H1 (cell line): ENCODE results near the gene ACTR3C. TPM values are rescaled to one million over a fixed set of nuclear protein-coding genes. Genes with fewer than 3 reads are reported as not detected.

ENCODE experiments used
- CTCF ChIA-PET: fragments of 300-600 bp; sonication (Branson Sonifier 250); formaldehyde crosslinking; loops from one replicate; lab custom pipeline; 2021; ENCODE audit not compliant: partially characterized antibody; lab: Charles Lee
- POLR2A ChIA-PET: fragments of 300-600 bp; sonication (Branson Sonifier 250); formaldehyde crosslinking; loops from one replicate; lab custom pipeline; 2021; ENCODE audit warnings: inconsistent platforms; ENCODE audit not compliant: partially characterized antibody; lab: Charles Lee
- DNase-seq, 2 experiments: peaks; one replicate each; pipeline versions ENCODE4 v3.0.0 to v3.0.0-alpha.2; 2010 to 2022; ENCODE audit warnings: low spot score in 2 of 2, low read depth in 1 of 2, mixed read lengths in 1 of 2
- FAIRE-seq: peaks from 2 replicates; lab custom pipeline; 2011; peaks lifted over from hg19 to GRCh38; lab: Jason Lieb, UNC
- H2AFZ ChIP-seq: 2 replicates; pipeline ENCODE4 v1.8.1; 2012; ENCODE audit warnings: low read length, inconsistent platforms
- H2AK5ac ChIP-seq: 2 replicates; pipeline ENCODE4 v1.6.1; 2013; ENCODE audit warnings: low read depth, low read length
- H2BK120ac ChIP-seq: replicated peaks from 2 replicates; pipeline ENCODE3; 2013; ENCODE audit warnings: low read depth, low read length, inconsistent platforms
- H2BK12ac ChIP-seq: 2 replicates; pipeline ENCODE4 v1.6.1; 2013; ENCODE audit warnings: low read depth, low read length
- H2BK15ac ChIP-seq: 2 replicates; pipeline ENCODE4 v1.6.1; 2013; ENCODE audit warnings: low read length
- H2BK20ac ChIP-seq: 2 replicates; pipeline ENCODE4 v1.6.1; 2013; ENCODE audit warnings: low read length
- H2BK5ac ChIP-seq: 2 replicates; pipeline ENCODE4 v1.6.1; 2013; ENCODE audit warnings: low read depth, low read length
- H3K14ac ChIP-seq: 2 replicates; pipeline ENCODE4 v1.6.1; 2013; ENCODE audit warnings: inconsistent platforms; ENCODE audit not compliant: insufficient read length
- H3K18ac ChIP-seq: 2 replicates; pipeline ENCODE4 v1.6.1; 2013; ENCODE audit warnings: low read length; ENCODE audit errors: extremely low read depth
- H3K23ac ChIP-seq: 2 replicates; pipeline ENCODE4 v1.6.1; 2013; ENCODE audit warnings: inconsistent platforms; ENCODE audit not compliant: insufficient read length
- H3K23me2 ChIP-seq: 2 replicates; pipeline ENCODE4 v1.6.1; 2013; ENCODE audit warnings: low read depth, low read length
- H3K27ac ChIP-seq: 2 replicates; pipeline ENCODE4 v1.6.1; 2011; ENCODE audit warnings: low read depth, low read length, inconsistent platforms
- H3K27me3 ChIP-seq, 4 experiments: replicated peaks in 1 of 4; 1 replicate in 1 of 4; 2 replicates in 3 of 4; pipeline versions ENCODE4 v1.6.1 to v1.8.1; 2011 to 2013; ENCODE audit warnings: low read length in 3 of 4, mild to moderate bottlenecking in 3 of 4, inconsistent platforms in 2 of 4, mixed read lengths in 2 of 4, moderate library complexity in 1 of 4; ENCODE audit not compliant: control insufficient read depth in 3 of 4, insufficient read depth in 3 of 4; ENCODE audit errors: extremely low read depth in 1 of 4
- H3K36me3 ChIP-seq, 4 experiments: 2 replicates each; pipeline versions ENCODE4 v1.6.1 to v1.8.1; 2011 to 2013; ENCODE audit warnings: mild to moderate bottlenecking in 4 of 4, low read length in 3 of 4, moderate library complexity in 2 of 4, control low read depth in 1 of 4, inconsistent platforms in 1 of 4; ENCODE audit not compliant: insufficient read depth in 4 of 4, control insufficient read depth in 2 of 4
- H3K4ac ChIP-seq: replicated peaks from 2 replicates; pipeline ENCODE3; 2013; ENCODE audit warnings: low read length, low read depth, mixed read lengths, inconsistent platforms; ENCODE audit not compliant: insufficient read length
- H3K4me1 ChIP-seq, 4 experiments: replicated peaks in 1 of 4; 1 replicate in 1 of 4; 2 replicates in 3 of 4; pipeline versions ENCODE4 v1.6.1 to v1.8.1; 2011 to 2013; ENCODE audit warnings: low read length in 3 of 4, inconsistent platforms in 2 of 4, mixed read lengths in 1 of 4; ENCODE audit not compliant: insufficient read depth in 4 of 4, control insufficient read depth in 3 of 4
- H3K4me2 ChIP-seq, 2 experiments: 2 replicates each; pipeline versions ENCODE4 v1.6.1 to v1.8.1; 2011 to 2013; ENCODE audit warnings: low read depth in 2 of 2, low read length in 2 of 2, control low read depth in 1 of 2, inconsistent platforms in 1 of 2, mild to moderate bottlenecking in 1 of 2; ENCODE audit not compliant: insufficient read depth in 1 of 2
- H3K4me3 ChIP-seq, 4 experiments: fragments of 200-600, 300-600 bp in 1 of 4; sonication (generic), shearing (Covaris generic), sonication (Bioruptor Twin) in 1 of 4; 2 replicates each; pipeline versions ENCODE4 v1.5.1 to v1.8.1; 2011 to 2016; ENCODE audit warnings: low read length in 4 of 4, low read depth in 3 of 4, control low read depth in 2 of 4, inconsistent platforms in 2 of 4, mild to moderate bottlenecking in 2 of 4, mixed read lengths in 1 of 4, moderate library complexity in 1 of 4; ENCODE audit not compliant: insufficient read depth in 2 of 4; ENCODE audit errors: extremely low read depth in 1 of 4
- H3K56ac ChIP-seq: replicated peaks from 2 replicates; pipeline ENCODE3; 2013; ENCODE audit warnings: low read depth, mild to moderate bottlenecking, mixed read lengths, low read length, inconsistent platforms; ENCODE audit not compliant: insufficient read length
- H3K79me1 ChIP-seq: 2 replicates; pipeline ENCODE4 v1.6.1; 2013; ENCODE audit warnings: low read depth, low read length, control low read depth
- H3K79me2 ChIP-seq, 2 experiments: 2 replicates each; pipeline versions ENCODE4 v1.6.1 to v1.8.1; 2012 to 2013; ENCODE audit warnings: low read length in 2 of 2, mild to moderate bottlenecking in 2 of 2, inconsistent platforms in 1 of 2; ENCODE audit not compliant: insufficient read depth in 2 of 2, control insufficient read depth in 1 of 2
- H3K9ac ChIP-seq, 4 experiments: replicated peaks in 1 of 4; 1 replicate in 1 of 4; 2 replicates in 3 of 4; pipeline versions ENCODE4 v1.6.1 to v1.8.1; 2011 to 2013; ENCODE audit warnings: low read depth in 3 of 4, low read length in 3 of 4, control low read depth in 2 of 4, mild to moderate bottlenecking in 2 of 4, moderate library complexity in 2 of 4, inconsistent platforms in 1 of 4; ENCODE audit errors: extremely low read depth in 1 of 4
- H3K9me3 ChIP-seq, 2 experiments: 2 replicates each; pipeline versions ENCODE4 v1.6.1 to v1.8.1; 2012 to 2013; ENCODE audit warnings: mild to moderate bottlenecking in 2 of 2, moderate library complexity in 2 of 2, control low read depth in 1 of 2, inconsistent platforms in 1 of 2, low read depth in 1 of 2, low read length in 1 of 2, mixed read lengths in 1 of 2; ENCODE audit not compliant: insufficient read depth in 2 of 2
- H4K20me1 ChIP-seq, 2 experiments: replicated peaks in 1 of 2; 2 replicates each; pipeline versions ENCODE3 to v1.8.1; 2011 to 2013; ENCODE audit warnings: inconsistent platforms in 2 of 2, low read length in 2 of 2, mild to moderate bottlenecking in 1 of 2; ENCODE audit not compliant: insufficient read depth in 2 of 2, control insufficient read depth in 1 of 2
- H4K5ac ChIP-seq: 2 replicates; pipeline ENCODE4 v1.6.1; 2013; ENCODE audit warnings: low read length, low read depth, mixed read lengths, inconsistent platforms; ENCODE audit not compliant: insufficient read length
- H4K8ac ChIP-seq: 2 replicates; pipeline ENCODE4 v1.8.0; 2013; ENCODE audit warnings: mild to moderate bottlenecking, moderate library complexity, low read length, inconsistent platforms; ENCODE audit not compliant: insufficient read depth; ENCODE audit errors: extremely low read depth
- H4K91ac ChIP-seq: replicated peaks from 2 replicates; pipeline ENCODE3; 2013; ENCODE audit warnings: low read length, mixed read lengths, inconsistent platforms; ENCODE audit not compliant: insufficient read length
- HDAC2 ChIP-seq, 2 experiments: fragments of 300-600 bp in 1 of 2; sonication (generic) in 1 of 2; IDR thresholded peaks; 2 replicates each; pipeline ENCODE4 v1.6.1; 2011 to 2012; ENCODE audit warnings: low read depth in 2 of 2, low read length in 2 of 2, mild to moderate bottlenecking in 2 of 2, moderate library complexity in 2 of 2, borderline replicate concordance in 1 of 2, inconsistent platforms in 1 of 2
- HDAC6 ChIP-seq: IDR thresholded peaks from one replicate; pipeline ENCODE4 v1.7.1; 2012; ENCODE audit warnings: low read depth, mild to moderate bottlenecking, inconsistent platforms, low read length, moderate library complexity
- POLR2AphosphoS5 ChIP-seq: IDR thresholded peaks from 2 replicates; pipeline ENCODE4 v1.6.1; 2011; ENCODE audit warnings: low read depth, low read length
- RNF2 ChIP-seq: fragments of 200-900, 300-1000 bp; sonication (generic); IDR thresholded peaks from 2 replicates; pipeline ENCODE4 v1.7.1; 2016; ENCODE audit warnings: borderline replicate concordance, low read depth, mild to moderate bottlenecking, antibody characterized with exemption, low read length; ENCODE audit not compliant: poor library complexity, severe bottlenecking; ENCODE audit errors: missing control alignments
- TAF1 ChIP-seq: IDR thresholded peaks from 2 replicates; pipeline ENCODE4 v1.6.1; 2011; ENCODE audit warnings: mild to moderate bottlenecking, low read depth, low read length
- YY1 ChIP-seq: IDR thresholded peaks from 2 replicates; pipeline ENCODE4 v1.6.1; 2011; ENCODE audit warnings: low read depth, mild to moderate bottlenecking, low read length
- WGBS, 2 experiments: shearing (Covaris generic) in 1 of 2; methylation state at CpG; one replicate each; pipeline versions ENCODE4 v1.1.6 to v1.1.7; 2013 to 2015; ENCODE audit warnings: low lambda C conversion rate in 2 of 2, mixed read lengths in 2 of 2, inconsistent platforms in 1 of 2, low coverage in 1 of 2, missing lambda C conversion rate in 1 of 2; ENCODE audit not compliant: insufficient replicate concordance in 2 of 2, insufficient coverage in 1 of 2, insufficient read length in 1 of 2; ENCODE audit errors: extremely low coverage in 1 of 2, missing lambda C conversion rate in 1 of 2; 5-methylcytosine and 5-hydroxymethylcytosine counted together
- polyA plus RNA-seq, 7 experiments: library from polyadenylated mRNA; depleted of rRNA in 3 of 7; stranded (reverse) in 5 of 7; unstranded in 2 of 7; fragments of >200 nt in 5 of 7; fragments of 200-250 nt in 2 of 7; gene quantifications; 1 replicate in 5 of 7; 2 replicates in 1 of 7; 4 replicates in 1 of 7; pipeline versions ENCODE4 v1.2.1 to v1.2.3, GENCODE V29; 2011 to 2013; ENCODE audit warnings: missing spikeins in 2 of 7, mixed read lengths in 2 of 7
- total RNA-seq: library from RNA; stranded (reverse); fragmentation: NEBNext Ultra II Directional; extraction: Animal tissue kit (Norgen Biotek cat#: 25700); gene quantifications from 2 replicates; pipeline ENCODE4 v1.2.1, GENCODE V29; 2021
- TF ChIP-seq, protein P1 (sequence below), 3 experiments: IDR thresholded peaks; 1 replicate in 2 of 3; 2 replicates in 1 of 3; pipeline versions ENCODE4 v1.5.1 to v1.6.1; 2011; ENCODE audit warnings: low read length in 3 of 3, mild to moderate bottlenecking in 3 of 3, inconsistent platforms in 2 of 3, low read depth in 1 of 3, moderate library complexity in 1 of 3; ENCODE audit not compliant: insufficient read depth in 1 of 3; ENCODE audit errors: control extremely low read depth in 1 of 3

ACTR3C gene
- total and polyA plus RNA-seq, 2 of the 8 experiments (the other 6 are each of a cell fraction or from before 2014, with no cell fraction given) = 1.5 TPM; not detected in 1

DNA sequence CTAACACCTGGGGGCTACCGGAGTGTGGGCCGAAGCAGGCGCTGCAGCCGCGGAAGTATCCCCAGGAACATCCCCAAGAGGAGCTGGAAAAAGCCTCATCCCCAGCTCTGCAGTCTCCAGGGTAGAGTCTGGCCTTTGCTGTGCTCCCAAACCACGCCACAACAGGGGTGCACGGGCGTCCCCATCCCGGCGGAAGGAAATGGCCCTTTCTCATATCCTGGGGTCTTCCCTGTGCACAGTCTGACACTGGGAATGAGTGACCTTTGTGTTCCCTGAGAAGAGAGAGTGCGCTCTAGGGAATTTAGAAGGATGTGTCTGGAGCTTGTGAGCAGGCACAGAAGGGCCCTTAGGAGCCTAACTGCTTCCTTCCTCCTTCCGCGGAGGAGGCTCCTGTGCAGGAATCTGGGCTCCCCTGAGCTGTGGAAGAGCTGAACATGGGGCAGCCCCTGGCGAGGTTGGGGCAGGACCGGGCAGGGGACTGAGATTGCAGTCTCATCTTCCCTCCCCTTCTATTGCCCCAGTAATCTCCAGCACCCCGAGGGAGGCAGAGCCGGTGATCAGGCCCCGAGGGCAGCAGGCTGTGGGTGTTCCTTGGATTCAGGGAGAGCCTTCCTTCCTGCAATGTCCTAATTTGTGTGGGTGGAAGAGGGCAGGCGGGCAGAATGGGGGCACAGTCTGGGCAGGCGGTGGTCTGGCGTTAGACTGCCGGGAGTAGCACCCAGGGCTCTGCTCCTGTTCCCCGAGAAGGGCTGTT lies 46.6 kb upstream of the ACTR3C start:
- Histone ChIP-seq H2BK120ac (no peak overlapping the region), H3K79me1 (peaks cover 18% of the 10 kb centered on the region), H3K36me3 (peaks cover 16 to 49% (median 31%) of the 10 kb centered on the region in 4 experiments), H2BK15ac (peak overlapping the region; percentile 75; the same call in 1 of the 2 replicates), H3K4ac (peak overlapping the region; percentile 50), H4K8ac (no peak overlapping the region), H3K18ac (peak overlapping the region; percentile 99), H3K27ac (peak overlapping the region; percentile 95), H2AK5ac (peak overlapping the region; percentile 89), H4K91ac (peak overlapping the region; percentile 30), H3K23me2 (peaks cover 11% of the 10 kb centered on the region; the same call in 1 of the 2 replicates), H2AFZ (no peak overlapping the region), H4K20me1 (peaks cover 2 to 15% of the 10 kb centered on the region in 2 experiments), H3K27me3 (no peaks in the 10 kb centered on the region), H4K5ac (peak overlapping the region; percentile 70), H2BK20ac (peak overlapping the region; percentile 29; the same call in 1 of the 2 replicates), H3K9ac (peak overlapping the region; percentile 64 to 85 (median 75)), H3K4me1 (peaks cover 2 to 26% (median 12%) of the 10 kb centered on the region in 4 experiments), H3K56ac (peak overlapping the region; percentile 34), H2BK12ac (peak overlapping the region; percentile 93), H3K14ac (no peak overlapping the region), H2BK5ac (peak overlapping the region; percentile 99), H3K4me2 (peak overlapping the region; percentile 92 to 99), H3K4me3 (peak overlapping the region; percentile 63 to 78 (median 69)), H3K9me3 (no peaks in the 10 kb centered on the region), H3K79me2 (peaks cover 7 to 54% of the 10 kb centered on the region in 2 experiments; a peak in 3 of 4 replicates), H3K23ac (no peak overlapping the region)
- 76% methylated on average over 22 of the region's 23 CpGs; no CpG with 5 or more reads in 1 of the 2 experiments for WGBS, 2 experiments
- DNase-seq = no peak
- no peak for FAIRE-seq
- POLR2A ChIA-PET = interaction anchor here (0.9 to 8.6 kb wide), 21 partner anchors 6 to 609 kb away, joined by 3 to 230 read pairs (median 11); partner anchors contain the start of gene RARRES2
- CTCF ChIA-PET = interaction anchor here (0.6 to 5.6 kb wide), 16 partner anchors 8 to 84 kb away, joined by 3 to 32 read pairs (median 4); no protein-coding TSS in a partner anchor
- TF ChIP-seq HDAC6 = no peak
- TF ChIP-seq YY1 = no peak
- TF ChIP-seq, protein P1, sequence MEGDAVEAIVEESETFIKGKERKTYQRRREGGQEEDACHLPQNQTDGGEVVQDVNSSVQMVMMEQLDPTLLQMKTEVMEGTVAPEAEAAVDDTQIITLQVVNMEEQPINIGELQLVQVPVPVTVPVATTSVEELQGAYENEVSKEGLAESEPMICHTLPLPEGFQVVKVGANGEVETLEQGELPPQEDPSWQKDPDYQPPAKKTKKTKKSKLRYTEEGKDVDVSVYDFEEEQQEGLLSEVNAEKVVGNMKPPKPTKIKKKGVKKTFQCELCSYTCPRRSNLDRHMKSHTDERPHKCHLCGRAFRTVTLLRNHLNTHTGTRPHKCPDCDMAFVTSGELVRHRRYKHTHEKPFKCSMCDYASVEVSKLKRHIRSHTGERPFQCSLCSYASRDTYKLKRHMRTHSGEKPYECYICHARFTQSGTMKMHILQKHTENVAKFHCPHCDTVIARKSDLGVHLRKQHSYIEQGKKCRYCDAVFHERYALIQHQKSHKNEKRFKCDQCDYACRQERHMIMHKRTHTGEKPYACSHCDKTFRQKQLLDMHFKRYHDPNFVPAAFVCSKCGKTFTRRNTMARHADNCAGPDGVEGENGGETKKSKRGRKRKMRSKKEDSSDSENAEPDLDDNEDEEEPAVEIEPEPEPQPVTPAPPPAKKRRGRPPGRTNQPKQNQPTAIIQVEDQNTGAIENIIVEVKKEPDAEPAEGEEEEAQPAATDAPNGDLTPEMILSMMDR (IDR thresholded peaks at IDR 0.05; ENCODE audit: control extremely low read depth in 1 of 3, insufficient read depth in 1 of 3, low read depth in 1 of 3, low read length in 3 of 3) = no peak
- TF ChIP-seq HDAC2 (IDR thresholded peaks at IDR 0.05; ENCODE audit: borderline replicate concordance in 1 of 2, low read depth in 2 of 2, low read length in 2 of 2) = no peak
- no peak for TF ChIP-seq RNF2
- TF ChIP-seq TAF1 = no peak
- TF ChIP-seq POLR2AphosphoS5 = no peak
